Glomerular visceral epithelial cell (primary cell): ENCODE results near the gene DENND6B.

Experiments
- DNase-seq: peaks from one replicate; pipeline ENCODE4 v3.0.0-alpha.2; 2016; ENCODE audit errors: extremely low spot score

Gene DENND6B

DNA sequence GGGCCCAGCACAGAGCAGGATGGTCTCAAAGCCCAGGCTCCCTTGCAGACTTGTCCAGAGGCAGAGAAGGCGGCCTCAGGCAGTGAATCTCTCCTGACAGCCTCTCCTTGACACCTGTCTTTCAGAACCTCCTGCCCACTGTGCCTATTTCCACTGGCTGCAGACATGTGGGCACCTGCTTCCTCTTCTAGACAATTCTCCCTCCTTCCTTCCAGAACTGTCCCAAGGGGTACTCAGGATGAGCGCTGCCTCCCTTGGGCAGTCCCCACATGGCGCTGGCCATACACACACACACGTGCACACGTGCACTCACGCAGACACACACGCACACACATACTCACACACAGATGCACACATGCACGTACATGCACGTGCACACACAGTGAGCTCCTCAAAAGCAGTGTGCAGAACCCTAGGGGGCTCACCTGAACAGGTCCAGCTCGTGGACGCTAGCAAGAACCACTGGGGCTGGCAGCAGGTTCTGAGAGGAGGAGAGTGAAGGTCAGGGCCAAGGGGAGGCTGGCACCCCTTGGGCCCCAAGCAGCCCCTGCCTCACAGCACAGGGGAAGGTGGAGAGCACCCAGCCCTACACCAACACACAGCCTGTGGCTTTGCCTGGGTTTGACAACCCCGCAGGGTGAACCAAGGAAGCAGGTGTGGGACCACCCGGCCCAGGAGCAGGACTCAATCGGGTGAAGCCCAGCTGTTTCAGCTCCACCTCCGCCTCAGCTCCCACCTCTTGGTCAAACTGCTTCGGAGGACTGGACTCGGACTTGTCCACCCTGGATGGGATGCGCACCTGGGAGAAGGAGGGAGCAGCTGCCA is 11.3 kb downstream of the DENND6B start:
- DNase-seq: no peak

DNA sequence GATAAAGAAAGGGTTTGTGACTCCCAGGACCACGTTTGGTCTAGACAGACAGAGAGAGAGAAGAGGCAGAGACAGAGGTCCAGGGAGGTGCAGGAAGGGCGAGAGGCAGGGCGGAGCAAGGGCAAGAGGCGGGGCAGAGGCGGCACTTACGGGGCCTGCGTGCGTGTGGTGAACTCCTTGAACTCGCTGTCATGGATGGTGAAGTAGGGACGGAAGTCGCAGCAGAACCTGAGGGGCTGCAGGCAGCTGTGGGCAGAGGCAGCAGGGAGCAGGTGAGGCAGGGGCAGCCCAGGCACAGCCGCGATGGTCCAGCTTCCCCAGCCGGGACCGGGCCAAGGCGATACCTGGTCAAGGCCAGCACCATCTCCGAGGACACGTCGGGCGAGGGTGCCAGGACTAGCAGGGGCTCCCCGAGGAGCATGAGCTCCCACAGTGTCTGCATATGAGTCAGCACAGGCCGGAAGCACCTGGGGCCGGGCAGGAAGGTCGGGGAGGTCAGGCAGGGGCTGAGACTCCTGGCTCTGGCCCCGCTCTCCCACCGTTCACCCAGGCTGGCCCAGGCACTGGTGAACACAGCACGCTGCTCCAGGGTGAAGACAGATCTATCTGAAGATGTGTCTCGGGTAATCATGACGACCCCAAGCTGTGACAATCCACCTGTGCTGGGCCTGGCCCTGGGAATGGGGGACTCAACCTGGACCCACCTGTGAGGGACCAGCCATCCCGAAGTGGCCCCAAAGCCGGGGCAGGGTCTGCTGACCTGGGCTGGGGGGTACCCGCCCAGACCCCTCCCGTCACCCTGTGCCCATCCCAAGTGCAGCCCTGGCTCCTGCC is 12.1 kb downstream of the DENND6B start:
- DNase-seq: peak; percentile 43

DNA sequence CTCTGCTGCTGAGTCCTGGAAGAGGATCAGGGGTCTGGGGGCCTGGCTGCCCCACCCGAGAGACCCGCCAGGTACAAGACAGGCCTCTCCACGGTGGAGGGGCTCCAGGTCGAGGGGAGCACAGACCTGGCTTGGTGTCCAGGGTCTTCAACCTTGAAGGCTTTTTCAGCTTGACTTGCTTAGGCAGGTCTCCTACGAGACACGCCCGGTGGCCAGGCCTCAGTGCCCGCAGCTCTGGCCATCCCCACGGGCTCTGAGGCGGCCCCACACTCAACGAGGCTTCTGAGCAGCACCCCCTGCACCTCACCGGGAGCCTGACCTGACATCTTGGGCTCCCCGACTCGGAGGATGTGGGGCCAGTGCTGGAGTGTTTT is 12.7 kb downstream of the DENND6B start:
- DNase-seq: no peak

DNA sequence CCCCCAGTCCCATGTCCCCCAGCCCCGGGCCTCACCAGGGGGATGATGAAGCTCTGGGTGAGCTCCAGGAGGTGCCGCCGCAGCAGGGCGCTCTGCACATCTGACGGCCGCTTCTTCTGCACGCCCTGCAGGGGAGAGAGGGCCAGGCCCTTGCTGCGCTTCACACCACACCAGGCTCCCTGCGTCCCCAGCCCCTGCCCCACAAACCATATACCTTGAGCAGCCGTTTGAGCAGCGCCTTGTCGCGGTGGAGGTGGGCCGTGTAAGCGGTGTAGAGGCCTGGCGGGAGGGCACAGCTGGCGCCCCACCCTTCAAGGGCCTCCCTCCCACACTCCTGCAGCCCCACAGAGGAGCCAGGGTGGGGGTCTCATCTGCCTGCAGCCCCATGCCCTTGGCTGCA is 13.2 kb downstream of the DENND6B start:
- no peak for DNase-seq

DNA sequence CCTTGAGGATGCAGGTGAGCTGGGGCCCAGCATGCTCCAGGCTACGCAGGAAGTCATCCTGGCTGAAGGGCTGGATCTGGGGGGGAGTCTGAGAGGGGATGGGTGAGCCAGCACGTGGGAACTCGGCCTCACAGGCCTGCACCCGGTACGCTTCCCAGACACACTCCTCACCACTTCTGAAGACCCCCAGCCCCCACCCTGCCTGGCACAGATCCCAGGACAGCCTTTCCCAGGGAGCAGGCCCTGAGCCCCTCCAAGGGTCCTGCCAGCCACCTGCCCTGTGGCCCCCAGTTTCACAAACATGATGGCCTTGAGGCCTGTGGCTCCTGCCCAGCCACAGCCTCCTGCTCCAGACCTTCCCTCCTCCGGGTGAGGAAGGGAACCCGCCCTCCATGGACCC is 13.8 kb downstream of the DENND6B start:
- DNase-seq: no peak

DNA sequence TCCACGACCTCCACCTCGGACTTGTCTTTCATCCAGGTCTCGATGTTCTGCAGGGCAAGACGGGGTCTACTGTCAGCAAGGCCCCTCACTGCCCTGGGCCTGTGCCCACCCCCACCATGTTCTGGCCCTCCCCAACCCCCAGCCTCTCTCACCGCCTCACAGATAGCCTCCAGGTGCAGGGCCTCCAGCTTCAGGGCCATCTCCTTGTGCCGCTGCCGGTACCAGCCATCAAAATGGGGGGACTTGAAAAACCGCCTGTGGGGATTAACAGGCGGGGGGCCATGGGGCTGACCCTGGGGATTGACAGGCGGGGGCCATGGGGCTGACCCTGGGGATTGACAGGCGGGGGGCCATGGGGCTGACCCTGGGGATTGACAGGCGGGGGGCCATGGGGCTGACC is 14.4 kb downstream of the DENND6B start:
- no peak for DNase-seq

DNA sequence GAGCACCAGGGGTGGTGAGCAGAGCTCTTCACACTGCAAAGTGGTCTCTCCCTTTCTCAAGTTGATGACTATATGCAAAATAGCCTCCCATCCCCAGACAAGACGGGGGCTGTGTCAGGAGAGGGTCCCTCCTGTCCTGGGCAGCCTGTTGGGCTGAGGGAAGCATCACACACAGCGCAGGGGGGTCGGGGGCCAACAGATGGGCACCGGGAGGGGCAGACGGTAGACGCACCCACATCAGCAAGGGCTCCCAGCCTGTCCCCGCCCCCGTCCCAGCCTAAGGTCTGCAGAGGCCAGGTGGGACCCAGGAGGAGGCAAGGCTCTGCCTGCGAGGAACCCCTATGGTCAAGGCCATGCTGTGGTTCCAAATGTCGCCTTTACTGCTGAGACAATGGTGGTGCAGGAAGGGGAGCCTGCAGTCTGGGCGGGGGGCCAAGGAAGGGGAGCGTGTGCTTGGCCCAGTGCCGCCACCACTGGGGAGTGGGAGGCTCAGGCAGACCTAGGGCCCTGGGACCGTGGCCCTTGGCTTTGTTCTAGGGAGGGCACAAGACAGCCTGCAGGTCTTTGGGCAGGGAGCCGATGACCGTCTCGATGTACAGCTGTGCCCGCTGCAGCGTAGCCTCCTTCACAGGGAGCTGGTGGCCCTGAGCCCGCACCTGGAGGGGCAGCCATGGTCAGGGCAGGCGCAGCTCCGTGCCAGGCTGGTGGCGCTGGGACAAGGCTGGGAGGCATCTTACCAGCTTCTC is 15.0 kb downstream of the DENND6B start:
- DNase-seq: no peak

- no peak for DNase-seq
Observed at GRCh38 chr22:50310949-50311444, 15.8 kb downstream of the DENND6B start.

DNA sequence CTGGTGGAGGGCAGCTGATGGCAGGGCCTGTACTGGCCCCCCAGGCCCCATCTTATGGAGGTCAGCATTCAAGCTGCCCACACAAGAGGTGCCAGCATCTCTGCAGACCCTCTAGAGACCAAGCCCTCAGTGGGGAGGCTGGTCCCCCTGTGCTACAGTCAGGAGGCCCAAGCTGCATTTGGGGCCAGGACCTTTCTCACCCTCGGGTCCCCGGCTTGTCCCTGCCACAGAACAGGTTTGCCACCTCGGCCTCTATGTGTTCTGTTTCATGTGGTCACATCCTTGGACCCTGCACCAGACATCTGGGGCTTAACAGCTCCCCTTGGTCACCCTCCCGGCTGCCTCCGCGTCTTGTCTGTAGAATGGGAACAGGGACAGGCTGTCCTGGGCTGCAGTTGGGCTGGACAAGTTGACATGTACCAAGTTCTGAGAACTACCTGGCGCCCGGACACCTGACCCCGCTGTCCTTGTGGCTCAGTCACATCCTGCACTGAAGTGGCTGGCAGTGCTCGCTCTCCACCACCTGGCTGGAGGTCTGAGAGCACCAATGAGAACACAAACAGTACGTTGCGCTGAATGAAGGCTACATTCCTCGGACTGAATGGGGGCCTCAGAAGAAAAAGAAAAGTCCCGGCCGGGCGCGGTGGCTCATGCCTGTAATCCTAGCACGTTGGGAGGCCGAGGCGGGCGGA is 16.6 kb downstream of the DENND6B start:
- no peak for DNase-seq

DNA sequence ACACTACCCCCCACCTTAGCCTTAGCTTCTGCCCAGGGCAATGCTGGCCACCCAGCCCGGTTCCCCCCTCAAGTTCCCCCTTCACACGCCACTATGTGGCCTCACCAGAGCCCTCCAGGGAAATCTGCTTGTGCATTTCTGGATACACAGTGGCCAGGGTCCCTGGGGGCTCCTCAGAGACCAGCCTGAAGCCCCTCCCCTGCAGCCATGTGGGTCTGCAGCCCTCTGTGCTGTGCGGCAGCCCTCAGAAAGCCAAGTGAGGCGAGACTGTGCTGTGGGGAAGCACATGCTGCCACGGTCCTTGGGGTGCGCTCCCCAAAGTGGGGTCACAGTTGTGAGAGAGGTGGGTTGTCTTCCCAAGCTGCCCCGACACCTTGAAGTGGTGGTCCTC is 17.2 kb downstream of the DENND6B start:
- no peak for DNase-seq

GRCh38 chr22:50308986-50309600 is 17.7 kb downstream of the DENND6B start:
- DNase-seq: no peak

DNA sequence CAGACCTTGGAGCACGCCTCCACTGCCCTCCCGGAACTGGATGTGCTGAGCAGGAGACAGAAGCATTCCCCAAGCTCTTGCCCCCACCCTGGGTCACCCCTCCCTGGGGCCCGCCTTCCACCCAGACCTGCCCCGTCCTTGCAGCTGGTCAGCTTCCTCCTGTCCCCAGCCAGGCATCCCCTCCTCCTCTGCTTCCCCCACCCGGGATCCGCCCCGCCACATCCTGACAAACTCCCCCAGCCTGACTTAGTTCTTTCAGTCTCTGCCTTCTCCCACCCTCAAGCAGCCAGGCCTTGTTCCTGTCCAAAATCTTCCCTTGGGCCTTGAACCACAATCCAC is 18.2 kb downstream of the DENND6B start:
- peak; percentile 65 for DNase-seq

- no peak for DNase-seq
Observed at GRCh38 chr22:50307890-50308596, 18.8 kb downstream of the DENND6B start.

- peak; percentile 79 for DNase-seq
Observed at GRCh38 chr22:50306753-50307749, 19.8 kb downstream of the DENND6B start, which contains the start of gene PLXNB2. PLXNB2 (minus strand) TSS chr22:50307646; CDS start chr22:50290584, 17,062 bp downstream.

- peak; percentile 98 for DNase-seq
Observed at GRCh38 chr22:50305923-50306566, 20.8 kb downstream of the DENND6B start.

DNA sequence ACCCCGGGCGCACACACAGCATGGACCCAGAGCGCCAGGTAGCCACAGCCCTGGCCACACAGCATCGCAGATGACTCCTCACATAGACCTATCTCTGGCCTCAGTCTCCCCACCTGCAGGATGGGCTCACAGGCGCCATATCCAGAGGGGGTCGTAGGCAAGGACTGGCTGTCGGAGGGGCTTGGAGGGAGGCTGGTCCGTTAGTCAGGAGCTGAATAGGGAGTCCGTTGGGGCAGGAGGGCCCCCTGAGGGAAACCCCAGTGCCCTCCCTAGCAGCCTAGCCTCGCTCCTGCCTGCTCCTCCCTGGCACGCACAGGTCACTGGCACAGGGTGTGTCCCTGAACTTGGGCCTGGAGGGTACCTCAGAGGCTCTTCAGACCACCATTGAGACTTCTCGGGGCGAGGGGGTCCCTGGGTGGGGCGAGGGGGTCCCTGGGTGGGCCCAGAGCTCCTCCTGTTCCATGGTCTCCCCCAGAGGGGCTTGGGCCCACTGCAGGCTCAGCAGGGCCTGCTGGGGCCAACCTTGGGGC is 21.4 kb downstream of the DENND6B start:
- DNase-seq: no peak

GRCh38 chr22:50304528-50305392 is 22.1 kb downstream of the DENND6B start:
- DNase-seq: peak; percentile 61
